ENCODE results near the gene ALDH3B1.

Gene ALDH3B1

DNA sequence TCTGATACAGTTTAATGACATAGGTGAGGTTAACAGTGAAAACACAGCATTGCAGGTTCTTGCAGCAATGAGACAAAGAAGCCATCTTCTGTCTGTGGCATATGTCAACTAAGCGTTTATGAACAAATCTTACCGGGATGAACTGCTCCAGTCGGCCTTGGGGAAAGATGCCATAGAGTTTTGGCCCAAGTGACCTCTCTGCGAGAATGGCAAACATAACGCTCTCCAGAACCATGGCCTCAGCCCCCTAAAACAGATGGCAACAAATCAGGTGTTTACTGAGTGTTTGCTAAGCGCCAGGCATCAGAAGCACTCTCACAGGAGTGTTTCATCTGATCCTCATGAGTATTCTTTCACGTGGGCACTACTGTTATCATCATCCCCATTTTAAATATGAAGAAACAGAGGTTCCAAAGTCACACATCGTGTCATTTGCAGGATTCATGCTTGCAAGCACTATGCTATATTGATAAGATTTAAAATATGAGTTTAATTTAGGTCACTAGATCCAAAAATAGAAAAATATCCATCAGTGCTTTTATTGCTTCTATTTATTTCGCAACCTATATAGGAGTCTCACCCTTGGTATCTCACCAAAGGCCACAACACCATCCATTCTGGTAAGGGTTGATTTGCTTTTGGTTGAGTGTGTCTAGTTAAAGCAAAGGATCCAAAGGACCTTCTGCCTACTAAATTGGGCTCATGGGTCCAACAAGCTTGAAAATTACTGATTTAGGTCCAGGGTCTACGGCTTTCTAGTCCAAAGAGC is 64.6 kb downstream of the ALDH3B1 start:
- peaks cover 74% of the 10 kb centered on the region for H3K36me3 ChIP-seq (ENCODE audit: control insufficient read depth, insufficient read depth, low read length, severe bottlenecking)

DNA sequence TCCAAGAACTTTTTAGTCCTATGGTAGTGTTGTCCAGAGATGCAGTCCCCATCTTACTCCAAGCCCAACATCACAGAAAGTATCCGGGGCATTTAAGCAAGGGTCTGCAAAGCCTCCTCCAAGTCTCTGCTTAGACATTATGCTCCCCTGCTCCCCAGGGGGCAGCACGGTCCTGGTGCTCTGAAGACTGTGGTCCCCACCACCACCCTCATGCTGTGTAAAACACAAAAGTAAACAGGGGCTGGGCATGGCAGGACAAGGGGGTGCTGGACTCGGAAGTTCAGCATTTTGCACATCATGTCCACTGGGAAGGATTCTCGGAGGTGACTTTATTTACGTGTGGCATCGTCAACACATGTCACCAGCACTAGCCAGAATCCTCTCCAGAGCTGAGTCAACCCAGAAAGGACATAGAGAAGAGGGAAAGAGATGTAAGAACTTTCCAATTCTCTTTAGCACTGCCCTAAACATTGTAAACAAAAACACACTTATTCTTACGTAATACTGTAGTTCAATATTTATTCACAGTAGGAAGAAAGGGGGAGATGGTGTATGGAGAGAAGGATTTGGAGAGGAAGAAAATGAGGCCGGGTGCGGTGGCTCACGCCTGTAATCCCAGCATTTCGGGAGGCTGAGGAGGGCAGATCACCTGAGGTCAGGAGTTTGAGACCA is 66.4 kb downstream of the ALDH3B1 start:
- H3K27me3 ChIP-seq (replicated peaks; ENCODE audit: control insufficient read depth, insufficient read depth, low read length) = no peaks in the 10 kb centered on the region
- H3K4me3 ChIP-seq (ENCODE audit: low read length) = no peak overlapping the region
- H3K9me3 ChIP-seq (ENCODE audit: control insufficient read depth, low read length) = no peaks in the 10 kb centered on the region
- H3K36me3 ChIP-seq (ENCODE audit: control insufficient read depth, insufficient read depth, low read length, severe bottlenecking) = peaks cover 72% of the 10 kb centered on the region
- no peaks in the 10 kb centered on the region for H3K4me1 ChIP-seq (ENCODE audit: control insufficient read depth, insufficient read depth, low read length)
- DNase-seq (ENCODE audit: low read depth) = no peak
- H3K9ac ChIP-seq (ENCODE audit: low read length) = no peak overlapping the region

More for the DNA sequence above, 64.6 kb downstream of the ALDH3B1 start:
- Histone ChIP-seq H3K9me3 (ENCODE audit: control insufficient read depth, low read length) (no peaks in the 10 kb centered on the region), H3K27me3 (replicated peaks; ENCODE audit: control insufficient read depth, insufficient read depth, low read length) (no peaks in the 10 kb centered on the region), H3K4me1 (ENCODE audit: control insufficient read depth, insufficient read depth, low read length) (no peaks in the 10 kb centered on the region), H3K9ac (ENCODE audit: low read length) (no peak overlapping the region), H3K4me3 (ENCODE audit: low read length) (no peak overlapping the region)
- DNase-seq (ENCODE audit: low read depth) = no peak

DNA sequence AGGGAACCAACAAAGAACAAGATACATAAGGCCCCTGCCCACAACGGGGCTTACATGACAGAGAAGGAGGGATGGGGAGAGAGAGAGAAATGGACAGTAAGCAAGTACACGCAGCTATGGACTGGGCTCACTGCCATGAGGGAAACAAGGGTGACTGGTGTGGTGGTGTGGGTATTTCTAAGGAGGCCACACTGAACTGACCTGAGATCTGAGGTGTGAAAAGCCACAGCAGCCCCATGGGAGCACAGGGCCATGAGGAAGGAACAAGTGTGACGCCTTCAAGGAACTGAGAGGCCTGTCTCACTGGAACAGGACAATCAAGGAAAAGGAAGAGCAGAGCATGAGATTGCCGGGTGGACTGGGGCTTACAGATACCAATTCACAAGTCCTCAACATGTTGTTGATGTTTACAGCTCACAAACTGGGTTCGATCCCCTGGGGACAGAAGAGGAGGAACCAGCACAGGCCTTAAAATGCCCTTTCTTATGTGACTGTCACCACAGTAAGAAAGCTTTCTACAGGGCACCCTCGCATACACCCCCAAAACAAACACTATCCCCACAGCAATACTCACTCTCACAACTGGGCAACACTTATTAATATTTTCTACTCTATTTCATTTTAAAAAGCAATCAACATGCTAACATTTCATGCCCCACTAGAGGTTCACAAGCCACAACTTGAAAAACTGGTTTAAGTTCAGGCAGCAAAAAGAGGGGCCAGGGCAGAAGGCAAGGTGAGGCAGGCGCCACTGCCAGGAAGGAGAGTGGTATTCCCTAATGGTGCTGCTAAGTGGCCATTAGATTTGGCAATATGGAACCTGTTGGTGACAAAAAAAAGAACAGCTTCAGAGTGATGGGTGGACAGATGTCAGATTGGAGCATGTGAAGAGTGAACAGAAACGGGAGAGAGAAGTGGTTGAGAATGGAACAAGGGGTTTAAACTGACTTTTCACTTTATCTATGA is 67.8 kb downstream of the ALDH3B1 start:
- H3K36me3 ChIP-seq (ENCODE audit: control insufficient read depth, insufficient read depth, low read length, severe bottlenecking) = peaks cover 61% of the 10 kb centered on the region
- no peak for DNase-seq (ENCODE audit: low read depth)
- no peaks in the 10 kb centered on the region for H3K27me3 ChIP-seq (replicated peaks; ENCODE audit: control insufficient read depth, insufficient read depth, low read length)
- no peaks in the 10 kb centered on the region for H3K4me1 ChIP-seq (ENCODE audit: control insufficient read depth, insufficient read depth, low read length)
- no peaks in the 10 kb centered on the region for H3K9me3 ChIP-seq (ENCODE audit: control insufficient read depth, low read length)
- no peak overlapping the region for H3K9ac ChIP-seq (ENCODE audit: low read length)
- H3K4me3 ChIP-seq (ENCODE audit: low read length) = no peak overlapping the region

Measured in adipocyte (in vitro differentiated cells).